BE2C (cell line): ENCODE results near the gene SCAF8.
"Not testable (repeated sequence)": the region's sequence is repeated elsewhere in the genome, so short reads cannot be mapped to it uniquely, and the experiment has no call there.

Experiments used
- DNase-seq: peaks from one replicate; pipeline ENCODE4 v3.0.0-alpha.2; 2020
- H3K27me3 ChIP-seq: fragments of 250-450 bp; sonication (Bioruptor Pico); 2 replicates; pipeline ENCODE4 v1.5.1; 2020; ENCODE audit warnings: mild to moderate bottlenecking
- H3K36me3 ChIP-seq: fragments of 250-450 bp; sonication (Bioruptor Pico); 2 replicates; pipeline ENCODE4 v1.5.1; 2020; ENCODE audit warnings: mild to moderate bottlenecking
- H3K4me1 ChIP-seq: fragments of 250-450 bp; sonication (Bioruptor Pico); 2 replicates; pipeline ENCODE4 v1.5.1; 2020
- H3K4me3 ChIP-seq: 2 replicates; pipeline ENCODE4 v1.5.1; 2011; ENCODE audit warnings: low read depth, low read length
- H3K9me3 ChIP-seq: fragments of 250-450 bp; sonication (Bioruptor Pico); 2 replicates; pipeline ENCODE4 v1.5.1; 2020
- CTCF ChIP-seq: IDR thresholded peaks from 2 replicates; pipeline ENCODE4 v1.5.1; 2012; ENCODE audit warnings: mild to moderate bottlenecking, low read depth, low read length

Gene SCAF8

GRCh38 chr6:154792761-154793160 is 59.5 kb downstream of the SCAF8 start:
- Histone ChIP-seq H3K27me3 (no peaks in the 10 kb centered on the region; the same call in 1 of the 2 replicates), H3K4me1 (no peaks in the 10 kb centered on the region), H3K36me3 (peaks cover 37% of the 10 kb centered on the region), H3K9me3 (no peaks in the 10 kb centered on the region), H3K4me3 (no peak overlapping the region)
- no peak for TF ChIP-seq CTCF
- no peak for DNase-seq

- no peak for TF ChIP-seq CTCF
- Histone ChIP-seq H3K36me3 (peaks cover 28% of the 10 kb centered on the region), H3K4me3 (no peak overlapping the region), H3K9me3 (no peaks in the 10 kb centered on the region), H3K4me1 (no peaks in the 10 kb centered on the region), H3K27me3 (no peaks in the 10 kb centered on the region)
- DNase-seq = no peak
Observed at GRCh38 chr6:154796484-154796883, 63.3 kb downstream of the SCAF8 start.

GRCh38 chr6:154797857-154798256 is 64.6 kb downstream of the SCAF8 start:
- Histone ChIP-seq H3K4me3 (no peak overlapping the region), H3K9me3 (no peaks in the 10 kb centered on the region), H3K27me3 (no peaks in the 10 kb centered on the region), H3K4me1 (no peaks in the 10 kb centered on the region), H3K36me3 (peaks cover 25% of the 10 kb centered on the region)
- no peak for TF ChIP-seq CTCF
- no peak for DNase-seq

GRCh38 chr6:154800338-154800737 is 67.1 kb downstream of the SCAF8 start:
- Histone ChIP-seq H3K9me3 (no peaks in the 10 kb centered on the region), H3K4me1 (no peaks in the 10 kb centered on the region; the same call in 1 of the 2 replicates), H3K4me3 (no peak overlapping the region), H3K27me3 (no peaks in the 10 kb centered on the region), H3K36me3 (peaks cover 19% of the 10 kb centered on the region)
- DNase-seq = no peak
- no peak for TF ChIP-seq CTCF

- no peak for DNase-seq
- peak; percentile 58 for TF ChIP-seq CTCF
- Histone ChIP-seq H3K9me3 (no peaks in the 10 kb centered on the region), H3K27me3 (no peaks in the 10 kb centered on the region), H3K4me3 (no peak overlapping the region), H3K36me3 (peaks cover 52% of the 10 kb centered on the region), H3K4me1 (no peaks in the 10 kb centered on the region; the same call in 1 of the 2 replicates)
Observed at GRCh38 chr6:154805288-154805911, 72.2 kb downstream of the SCAF8 start.

- Histone ChIP-seq H3K36me3 (peaks cover 65% of the 10 kb centered on the region), H3K4me3 (no peak overlapping the region), H3K9me3 (no peaks in the 10 kb centered on the region), H3K4me1 (no peaks in the 10 kb centered on the region; the same call in 1 of the 2 replicates), H3K27me3 (no peaks in the 10 kb centered on the region)
- no peak for DNase-seq
- TF ChIP-seq CTCF = no peak
Observed at GRCh38 chr6:154806804-154807203, 73.6 kb downstream of the SCAF8 start.

- not testable (repeated sequence) for H3K4me3 ChIP-seq, H3K4me1 ChIP-seq, H3K27me3 ChIP-seq, H3K9me3 ChIP-seq, DNase-seq
- peaks cover 84% of the 10 kb centered on the region for H3K36me3 ChIP-seq
Observed at GRCh38 chr6:154811663-154812062, 78.4 kb downstream of the SCAF8 start.
